WTC11 (cell line): ENCODE results near the gene ZNF277. TPM values are rescaled to one million over a fixed set of nuclear protein-coding genes. Genes with fewer than 3 reads are reported as not detected.

Experiments used
- ATAC-seq: fragments of 200-7000 bp; cut with Tn5 transposase; 2 replicates; pipeline ENCODE4 v1.10.0; 2021; ENCODE audit warnings: mild to moderate bottlenecking, moderate library complexity
- CTCF ChIA-PET: fragments of 300-600 bp; sonication (Branson Sonifier 250); formaldehyde crosslinking; loops from one replicate; lab custom pipeline; 2021; ENCODE audit warnings: antibody characterized with exemption; lab: Charles Lee
- POLR2A ChIA-PET: fragments of 350-600 bp; sonication (Branson Sonifier 250); formaldehyde crosslinking; loops from one replicate; lab custom pipeline; 2021; ENCODE audit warnings: antibody characterized with exemption; lab: Charles Lee
- DNase-seq: peaks from one replicate; pipeline ENCODE4 v3.0.0; 2021; ENCODE audit warnings: low spot score
- H3K27ac Mint-ChIP-seq: 2 replicates; pipeline ENCODE4 v1.8.0; 2021; ENCODE audit warnings: mixed read lengths
- H3K27me3 Mint-ChIP-seq: 2 replicates; pipeline ENCODE4 v1.8.0; 2021; ENCODE audit warnings: low read depth, mild to moderate bottlenecking, moderate library complexity, mixed read lengths
- H3K36me3 Mint-ChIP-seq: 2 replicates; pipeline ENCODE4 v1.8.0; 2021; ENCODE audit warnings: mixed read lengths
- H3K4me1 Mint-ChIP-seq: 2 replicates; pipeline ENCODE4 v1.8.0; 2022; ENCODE audit warnings: mixed read lengths
- H3K4me3 Mint-ChIP-seq: 2 replicates; pipeline ENCODE4 v1.8.0; 2021; ENCODE audit warnings: mild to moderate bottlenecking, moderate library complexity, mixed read lengths
- H3K9me3 Mint-ChIP-seq: 2 replicates; pipeline ENCODE4 v1.8.0; 2021; ENCODE audit warnings: mixed read lengths
- AFF4 ChIP-seq: sonication (generic); formaldehyde crosslinking; IDR thresholded peaks from 2 replicates; pipeline ENCODE4 v1.8.1; 2023; ENCODE audit warnings: mild to moderate bottlenecking, missing genetic modification reagents, borderline replicate concordance
- ESRRA ChIP-seq: sonication (generic); formaldehyde crosslinking; IDR thresholded peaks from 2 replicates; pipeline ENCODE4 v1.8.1; 2022; ENCODE audit warnings: mild to moderate bottlenecking, missing genetic modification reagents, borderline replicate concordance
- GTF2I ChIP-seq: fragments of 250-450 bp; sonication (Bioruptor Pico); conservative IDR thresholded peaks from 2 replicates; pipeline ENCODE4 v1.4.0; 2021; ENCODE audit warnings: mild to moderate bottlenecking
- HMGA2 ChIP-seq: fragments of 250-450 bp; sonication (Bioruptor Pico); IDR thresholded peaks from 2 replicates; pipeline ENCODE4 v1.4.0; 2021; ENCODE audit warnings: mild to moderate bottlenecking, moderate library complexity
- HMGXB4 ChIP-seq: sonication (generic); formaldehyde crosslinking; IDR thresholded peaks from 2 replicates; pipeline ENCODE4 v1.8.1; 2023; ENCODE audit warnings: mild to moderate bottlenecking, moderate library complexity, missing genetic modification reagents
- IRF2 ChIP-seq: sonication (generic); formaldehyde crosslinking; IDR thresholded peaks from 2 replicates; pipeline ENCODE4 v1.8.0; 2022; ENCODE audit warnings: low read depth, missing genetic modification reagents, borderline replicate concordance
- JUN ChIP-seq: sonication (generic); formaldehyde crosslinking; IDR thresholded peaks from 2 replicates; pipeline ENCODE4 v1.8.0; 2023; ENCODE audit warnings: mild to moderate bottlenecking, missing genetic modification reagents
- MLX ChIP-seq: sonication (generic); formaldehyde crosslinking; IDR thresholded peaks from 2 replicates; pipeline ENCODE4 v1.8.1; 2023; ENCODE audit warnings: mild to moderate bottlenecking, missing genetic modification reagents, moderate library complexity
- MYBL2 ChIP-seq: sonication (generic); formaldehyde crosslinking; IDR thresholded peaks from 2 replicates; pipeline ENCODE4 v1.8.1; 2023; ENCODE audit warnings: mild to moderate bottlenecking, moderate library complexity, missing genetic modification reagents
- NR3C1 ChIP-seq: sonication (generic); formaldehyde crosslinking; conservative IDR thresholded peaks from 2 replicates; pipeline ENCODE4 v1.8.1; 2023; ENCODE audit warnings: low read depth, mild to moderate bottlenecking, missing genetic modification reagents
- RELA ChIP-seq: sonication (generic); formaldehyde crosslinking; IDR thresholded peaks from 2 replicates; pipeline ENCODE4 v1.8.1; 2022; ENCODE audit warnings: missing genetic modification reagents, mild to moderate bottlenecking, borderline replicate concordance
- SMAD3 ChIP-seq: sonication (generic); formaldehyde crosslinking; IDR thresholded peaks from 2 replicates; pipeline ENCODE4 v1.8.0; 2022; ENCODE audit warnings: missing genetic modification reagents, mild to moderate bottlenecking, borderline replicate concordance
- USF2 ChIP-seq: sonication (generic); formaldehyde crosslinking; IDR thresholded peaks from 2 replicates; pipeline ENCODE4 v1.8.1; 2023; ENCODE audit warnings: mild to moderate bottlenecking, missing genetic modification reagents, moderate library complexity
- ZBTB21 ChIP-seq: sonication (generic); formaldehyde crosslinking; IDR thresholded peaks from 2 replicates; pipeline ENCODE4 v1.8.1; 2023; ENCODE audit warnings: mild to moderate bottlenecking, missing genetic modification reagents, borderline replicate concordance
- ZBTB43 ChIP-seq: sonication (generic); formaldehyde crosslinking; IDR thresholded peaks from 2 replicates; pipeline ENCODE4 v1.8.1; 2023; ENCODE audit warnings: mild to moderate bottlenecking, missing genetic modification reagents
- ZNF396 ChIP-seq: fragments of 250-450 bp; sonication (Bioruptor Pico); IDR thresholded peaks from 2 replicates; pipeline ENCODE4 v1.8.0; 2021; ENCODE audit warnings: mild to moderate bottlenecking, moderate library complexity, borderline replicate concordance
- ZNF532 ChIP-seq: fragments of 250-450 bp; sonication (Bioruptor Pico); IDR thresholded peaks from 2 replicates; pipeline ENCODE4 v1.9.0; 2021; ENCODE audit warnings: mild to moderate bottlenecking, borderline replicate concordance
- total RNA-seq: library from RNA; stranded (reverse); gene quantifications from 3 replicates; pipeline ENCODE4 v1.2.3, GENCODE V29; 2021

Gene ZNF277
- total RNA-seq, 1 experiment from 2014 or later = 22.5 TPM

GRCh38 chr7:112254709-112255387 lies 48.4 kb downstream of the ZNF277 start:
- H3K36me3 Mint-ChIP-seq = no peaks in the 10 kb centered on the region
- no peak overlapping the region for H3K27ac Mint-ChIP-seq
- H3K4me1 Mint-ChIP-seq = peaks cover 64% of the 10 kb centered on the region
- CTCF ChIA-PET = no interaction called here
- no peak for ATAC-seq
- no peak for DNase-seq
- H3K4me3 Mint-ChIP-seq = no peak overlapping the region
- TF ChIP-seq GTF2I (CRISPR knock-in tag) (no peak), IRF2 (CRISPR knock-in tag) (no peak), ZNF532 (CRISPR knock-in tag) (no peak), USF2 (no peak), HMGA2 (no peak), ESRRA (CRISPR knock-in tag) (no peak), MYBL2 (CRISPR knock-in tag) (no peak)
- H3K27me3 Mint-ChIP-seq = peaks cover 32% of the 10 kb centered on the region
- POLR2A ChIA-PET = interaction anchor here (1.0 kb wide), 1 partner anchor 50 kb away, joined by 3 read pairs; no protein-coding TSS in a partner anchor
- no peaks in the 10 kb centered on the region for H3K9me3 Mint-ChIP-seq

- Mint-ChIP-seq H3K9me3 (no peaks in the 10 kb centered on the region), H3K4me3 (no peak overlapping the region), H3K4me1 (peaks cover 65% of the 10 kb centered on the region), H3K27me3 (peaks cover 31% of the 10 kb centered on the region), H3K36me3 (no peaks in the 10 kb centered on the region), H3K27ac (no peak overlapping the region)
- ATAC-seq = no peak
- no peak for TF ChIP-seq ZBTB43 (CRISPR knock-in tag)
- TF ChIP-seq SMAD3 (CRISPR knock-in tag) = no peak
- TF ChIP-seq IRF2 (CRISPR knock-in tag) = no peak
- ChIA-PET CTCF (no interaction called here), POLR2A (no interaction called here)
- DNase-seq = no peak
These were observed 48.9 kb downstream of the ZNF277 start for GRCh38 chr7:112255388-112255720.

- H3K9me3 Mint-ChIP-seq = no peaks in the 10 kb centered on the region
- CTCF ChIA-PET = no interaction called here
- DNase-seq = no peak
- no peak for ATAC-seq
- H3K4me3 Mint-ChIP-seq = no peak overlapping the region
- no peak overlapping the region for H3K27ac Mint-ChIP-seq
- H3K4me1 Mint-ChIP-seq = peaks cover 65% of the 10 kb centered on the region
- H3K36me3 Mint-ChIP-seq = no peaks in the 10 kb centered on the region
- H3K27me3 Mint-ChIP-seq = peaks cover 14% of the 10 kb centered on the region
- POLR2A ChIA-PET = no interaction called here
- TF ChIP-seq RELA (CRISPR knock-in tag) = no peak
- no peak for TF ChIP-seq MLX (CRISPR knock-in tag)
- no peak for TF ChIP-seq ZNF396 (CRISPR knock-in tag)
- no peak for TF ChIP-seq AFF4 (CRISPR knock-in tag)
- TF ChIP-seq JUN = no peak
- TF ChIP-seq USF2 = no peak
- no peak for TF ChIP-seq HMGXB4 (CRISPR knock-in tag)
- no peak for TF ChIP-seq NR3C1 (CRISPR knock-in tag)
- TF ChIP-seq ZBTB21 (CRISPR knock-in tag) = no peak
These were observed 50.6 kb downstream of the ZNF277 start for GRCh38 chr7:112257073-112257472.
